Ovary (tissue), 3 donors: ENCODE measurements around the gene GUCY1B1.

Source experiments
- CTCF ChIP-seq, 3 donors: fragments of 450-650 bp in 2 of 3; fragments of 200-600 bp in 1 of 3; IDR thresholded peaks; one replicate each; pipeline versions ENCODE4 v1.5.1 to v1.8.0; 2016 to 2022; ENCODE audit warnings: antibody characterized with exemption in 3 of 3, mild to moderate bottlenecking in 1 of 3
- POLR2A ChIP-seq: fragments of 450-650 bp; IDR thresholded peaks from one replicate; pipeline ENCODE4 v1.6.1; 2017; ENCODE audit warnings: antibody characterized with exemption, mild to moderate bottlenecking, moderate library complexity
- donor health status: DM: no; HTN: no; CAD: no.

GRCh38 chr4:155784637-155785036 lies 25.8 kb downstream of the GUCY1B1 start:
- TF ChIP-seq CTCF (IDR thresholded peaks at IDR 0.05) (no peak), POLR2A (no peak)
